Fibroblast of villous mesenchyme (primary cell): ENCODE results near the gene POLR2L. TPM values are rescaled to one million over a fixed set of nuclear protein-coding genes. Genes with fewer than 3 reads are reported as not detected.

ENCODE experiments used
- DNase-seq: peaks from one replicate; pipeline ENCODE4 v3.0.0-alpha.2; 2010; ENCODE audit warnings: low read depth
- H3K4me3 ChIP-seq: 2 replicates; pipeline ENCODE4 v1.5.1; 2011; ENCODE audit warnings: low read depth, mild to moderate bottlenecking, low read length
- total RNA-seq: library from RNA; depleted of rRNA; stranded (reverse); fragments of >200 nt; gene quantifications from 2 replicates; pipeline ENCODE4 v1.2.3, GENCODE V29; 2012
- TF ChIP-seq, protein P1 (sequence below): IDR thresholded peaks from 2 replicates; pipeline ENCODE4 v1.5.1; 2012; ENCODE audit warnings: low read depth, mild to moderate bottlenecking, low read length; ENCODE audit not compliant: insufficient read depth

The POLR2L gene
- total RNA-seq, 1 donor: 92.4 TPM

GRCh38 chr11:826227-826621, 16.1 kb downstream of the POLR2L start:
- TF ChIP-seq, protein P1, sequence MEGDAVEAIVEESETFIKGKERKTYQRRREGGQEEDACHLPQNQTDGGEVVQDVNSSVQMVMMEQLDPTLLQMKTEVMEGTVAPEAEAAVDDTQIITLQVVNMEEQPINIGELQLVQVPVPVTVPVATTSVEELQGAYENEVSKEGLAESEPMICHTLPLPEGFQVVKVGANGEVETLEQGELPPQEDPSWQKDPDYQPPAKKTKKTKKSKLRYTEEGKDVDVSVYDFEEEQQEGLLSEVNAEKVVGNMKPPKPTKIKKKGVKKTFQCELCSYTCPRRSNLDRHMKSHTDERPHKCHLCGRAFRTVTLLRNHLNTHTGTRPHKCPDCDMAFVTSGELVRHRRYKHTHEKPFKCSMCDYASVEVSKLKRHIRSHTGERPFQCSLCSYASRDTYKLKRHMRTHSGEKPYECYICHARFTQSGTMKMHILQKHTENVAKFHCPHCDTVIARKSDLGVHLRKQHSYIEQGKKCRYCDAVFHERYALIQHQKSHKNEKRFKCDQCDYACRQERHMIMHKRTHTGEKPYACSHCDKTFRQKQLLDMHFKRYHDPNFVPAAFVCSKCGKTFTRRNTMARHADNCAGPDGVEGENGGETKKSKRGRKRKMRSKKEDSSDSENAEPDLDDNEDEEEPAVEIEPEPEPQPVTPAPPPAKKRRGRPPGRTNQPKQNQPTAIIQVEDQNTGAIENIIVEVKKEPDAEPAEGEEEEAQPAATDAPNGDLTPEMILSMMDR: no peak
- no peak for DNase-seq
- no peak overlapping the region for H3K4me3 ChIP-seq

DNA sequence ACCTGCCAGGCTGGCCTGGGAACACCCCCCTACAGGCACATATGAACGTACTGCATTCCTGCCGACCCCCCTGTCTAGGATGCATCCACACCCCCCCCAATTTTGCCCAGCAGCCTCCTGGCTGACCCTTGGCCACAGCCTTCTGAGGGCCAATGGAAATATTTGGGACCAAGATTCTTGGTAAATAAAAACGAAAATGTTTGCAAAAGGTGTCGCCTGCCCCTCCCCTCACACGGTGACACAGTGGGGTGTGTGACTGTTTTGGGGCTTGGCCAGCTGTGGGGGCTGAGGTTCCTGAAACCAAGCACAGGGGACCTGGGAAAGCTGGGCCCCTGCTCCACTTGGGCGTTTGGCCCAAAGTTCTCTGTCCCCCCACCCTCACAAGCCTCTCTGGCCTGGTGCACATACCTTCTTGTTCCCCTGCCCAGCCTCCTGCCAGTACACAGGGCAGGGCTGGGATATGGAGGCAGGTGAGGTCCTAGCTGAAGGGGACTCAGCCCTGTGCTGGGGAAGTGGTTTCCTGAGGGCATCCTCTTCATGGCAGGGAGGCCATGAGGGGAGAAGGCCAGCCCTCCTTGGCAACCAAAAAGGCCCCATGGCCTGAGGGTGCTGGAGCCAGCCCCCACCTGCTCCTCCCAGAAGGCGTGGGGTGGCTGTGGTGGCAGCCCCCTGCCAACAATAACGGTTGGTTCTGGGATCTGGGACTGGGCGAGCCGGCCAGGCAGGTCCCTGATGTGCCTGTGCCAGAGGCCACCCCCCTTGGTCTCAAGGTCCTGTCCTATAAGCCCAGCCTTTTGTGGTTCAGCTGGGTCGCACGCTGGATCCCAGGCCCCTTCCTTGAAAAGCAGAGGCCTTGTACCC, 16.7 kb downstream of the POLR2L start:
- no peak for DNase-seq
- TF ChIP-seq, protein P1: no peak
- no peak overlapping the region for H3K4me3 ChIP-seq

DNA sequence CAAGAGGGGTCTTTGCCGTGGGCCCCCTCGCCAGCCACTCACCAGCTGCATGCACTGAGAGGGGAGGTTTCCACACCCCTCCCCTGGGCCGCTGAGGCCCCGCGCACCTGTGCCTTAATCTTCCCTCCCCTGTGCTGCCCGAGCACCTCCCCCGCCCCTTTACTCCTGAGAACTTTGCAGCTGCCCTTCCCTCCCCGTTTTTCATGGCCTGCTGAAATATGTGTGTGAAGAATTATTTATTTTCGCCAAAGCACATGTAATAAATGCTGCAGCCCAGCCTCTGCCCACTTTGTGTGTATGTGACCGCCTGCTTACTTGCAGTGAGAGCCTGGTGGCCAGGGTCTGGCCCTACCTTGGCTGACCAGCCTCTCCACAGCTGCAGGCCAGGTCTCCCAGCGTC, 17.4 kb downstream of the POLR2L start:
- TF ChIP-seq, protein P1: no peak
- no peak overlapping the region for H3K4me3 ChIP-seq
- no peak for DNase-seq

DNA sequence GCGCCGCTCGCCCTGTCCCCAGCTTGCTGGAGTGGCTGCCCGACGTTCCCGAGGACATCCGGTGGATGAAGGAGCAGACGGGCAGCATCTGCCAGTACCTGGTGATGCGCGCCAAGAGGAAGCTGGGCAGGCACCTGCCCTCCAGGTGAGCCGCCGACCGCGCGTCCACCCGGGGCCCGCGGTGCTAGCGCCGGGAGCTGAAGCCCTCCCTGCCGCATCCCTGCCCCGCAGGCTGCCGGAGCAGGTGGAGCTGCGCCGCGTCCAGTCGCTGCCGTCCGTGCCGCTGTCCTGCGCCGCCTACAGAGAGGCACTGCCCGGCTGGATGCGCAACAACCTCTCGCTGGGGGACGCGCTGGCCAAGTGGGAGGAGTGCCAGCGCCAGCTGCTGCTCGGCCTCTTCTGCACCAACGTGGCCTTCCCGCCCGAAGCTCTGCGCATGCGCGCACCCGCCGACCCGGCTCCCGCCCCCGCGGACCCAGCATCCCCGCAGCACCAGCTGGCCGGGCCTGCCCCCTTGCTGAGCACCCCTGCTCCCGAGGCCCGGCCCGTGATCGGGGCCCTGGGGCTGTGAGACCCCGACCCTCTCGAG, 17.9 kb downstream of the POLR2L start:
- TF ChIP-seq, protein P1: no peak
- H3K4me3 ChIP-seq: no peak overlapping the region
- DNase-seq: no peak

GRCh38 chr11:823441-824291, 18.7 kb downstream of the POLR2L start:
- DNase-seq: no peak
- no peak overlapping the region for H3K4me3 ChIP-seq
- TF ChIP-seq, protein P1: no peak

- H3K4me3 ChIP-seq: no peak overlapping the region
- no peak for DNase-seq
- TF ChIP-seq, protein P1: no peak
These were observed 20.6 kb downstream of the POLR2L start for GRCh38 chr11:821512-822371.
